Esophagus muscularis mucosa (tissue), 3 donors: Measurements from ENCODE around the gene ARID1B.

Source experiments
- POLR2A ChIP-seq: fragments of 450-650 bp; IDR thresholded peaks from one replicate; pipeline ENCODE4 v1.6.1; 2017; ENCODE audit warnings: antibody characterized with exemption, moderate library complexity, mild to moderate bottlenecking, low read depth
- POLR2AphosphoS5 ChIP-seq, 2 donors: sonication (generic); formaldehyde crosslinking; IDR thresholded peaks; one replicate each; pipeline ENCODE4 v1.6.1; 2017; ENCODE audit warnings: antibody characterized with exemption in 2 of 2
- TF ChIP-seq, protein P1 (sequence below), 3 experiments: fragments of 200-600 bp in 2 of 3; fragments of 450-650 bp in 1 of 3; sonication (generic) in 2 of 3; IDR thresholded peaks; one replicate each; pipeline ENCODE4 v1.5.1; 2017 to 2019; ENCODE audit warnings: antibody characterized with exemption in 3 of 3, mild to moderate bottlenecking in 2 of 3, moderate library complexity in 1 of 3

DNA sequence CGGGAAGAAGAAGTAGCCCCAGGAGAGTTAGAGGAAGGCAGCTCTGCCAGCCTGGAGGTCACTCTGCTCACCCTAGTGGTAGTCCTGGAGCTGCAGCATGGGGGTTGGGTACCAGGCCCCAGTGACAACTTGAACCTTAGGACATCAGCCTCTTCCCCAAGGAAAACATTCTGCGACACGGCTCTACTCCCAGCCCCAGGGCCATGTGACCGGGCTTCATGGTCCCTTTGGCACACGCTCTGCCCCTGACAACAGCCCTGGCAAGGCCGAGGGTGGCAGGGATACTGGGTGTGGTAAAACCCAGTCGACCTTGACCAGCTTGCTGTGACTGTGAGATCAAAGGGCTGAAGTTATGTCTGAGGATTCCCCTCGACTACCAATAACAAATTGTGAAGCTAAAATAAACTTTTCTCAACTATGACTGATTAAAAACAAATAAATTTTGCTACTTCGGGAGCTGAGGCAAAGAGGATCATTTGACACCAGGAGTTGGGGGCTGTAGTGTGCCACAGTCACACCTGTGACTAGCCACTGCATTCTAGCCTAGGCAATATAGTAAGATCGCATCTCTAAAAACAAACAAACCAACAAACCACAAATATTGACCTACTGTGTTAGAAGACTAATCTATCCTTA is 24.4 kb upstream of the ARID1B start:
- TF ChIP-seq, protein P1, sequence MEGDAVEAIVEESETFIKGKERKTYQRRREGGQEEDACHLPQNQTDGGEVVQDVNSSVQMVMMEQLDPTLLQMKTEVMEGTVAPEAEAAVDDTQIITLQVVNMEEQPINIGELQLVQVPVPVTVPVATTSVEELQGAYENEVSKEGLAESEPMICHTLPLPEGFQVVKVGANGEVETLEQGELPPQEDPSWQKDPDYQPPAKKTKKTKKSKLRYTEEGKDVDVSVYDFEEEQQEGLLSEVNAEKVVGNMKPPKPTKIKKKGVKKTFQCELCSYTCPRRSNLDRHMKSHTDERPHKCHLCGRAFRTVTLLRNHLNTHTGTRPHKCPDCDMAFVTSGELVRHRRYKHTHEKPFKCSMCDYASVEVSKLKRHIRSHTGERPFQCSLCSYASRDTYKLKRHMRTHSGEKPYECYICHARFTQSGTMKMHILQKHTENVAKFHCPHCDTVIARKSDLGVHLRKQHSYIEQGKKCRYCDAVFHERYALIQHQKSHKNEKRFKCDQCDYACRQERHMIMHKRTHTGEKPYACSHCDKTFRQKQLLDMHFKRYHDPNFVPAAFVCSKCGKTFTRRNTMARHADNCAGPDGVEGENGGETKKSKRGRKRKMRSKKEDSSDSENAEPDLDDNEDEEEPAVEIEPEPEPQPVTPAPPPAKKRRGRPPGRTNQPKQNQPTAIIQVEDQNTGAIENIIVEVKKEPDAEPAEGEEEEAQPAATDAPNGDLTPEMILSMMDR (IDR thresholded peaks at IDR 0.05): peak in 1 of 3 experiments; percentile 14
- TF ChIP-seq POLR2A (no peak), POLR2AphosphoS5 (IDR thresholded peaks at IDR 0.05) (no peak)
